Liver (tissue), 10 donors: ENCODE results near the gene MBNL2. TPM values are rescaled to one million over a fixed set of nuclear protein-coding genes. Genes with fewer than 3 reads are reported as not detected.

Experiments
- DNase-seq: peaks from one replicate; pipeline ENCODE4 v3.0.0-alpha.2; 2017; ENCODE audit warnings: low spot score
- H3K27ac ChIP-seq, 2 donors: one replicate each; pipeline ENCODE4 v1.7.0; 2013; ENCODE audit warnings: inconsistent platforms in 2 of 2, low read length in 2 of 2, control low read depth in 1 of 2, low read depth in 1 of 2, mild to moderate bottlenecking in 1 of 2
- H3K27me3 ChIP-seq, 4 donors: one replicate each; pipeline versions ENCODE4 v1.6.1 to v1.7.0; 2013; ENCODE audit warnings: low read length in 3 of 4, inconsistent platforms in 1 of 4, mild to moderate bottlenecking in 1 of 4, moderate library complexity in 1 of 4; ENCODE audit not compliant: control insufficient read depth in 4 of 4, insufficient read depth in 4 of 4
- H3K36me3 ChIP-seq, 4 donors: one replicate each; pipeline versions ENCODE4 v1.6.1 to v1.7.0; 2013; ENCODE audit warnings: low read length in 3 of 4, mild to moderate bottlenecking in 3 of 4, low read depth in 1 of 4, moderate library complexity in 1 of 4; ENCODE audit not compliant: control insufficient read depth in 4 of 4, insufficient read depth in 3 of 4
- H3K4me1 ChIP-seq, 4 donors: one replicate each; pipeline versions ENCODE4 v1.6.1 to v1.7.0; 2013; ENCODE audit warnings: low read length in 3 of 4, mild to moderate bottlenecking in 3 of 4, moderate library complexity in 1 of 4; ENCODE audit not compliant: control insufficient read depth in 4 of 4, insufficient read depth in 4 of 4
- H3K4me3 ChIP-seq, 3 donors: one replicate each; pipeline versions ENCODE4 v1.6.1 to v1.7.0; 2013; ENCODE audit warnings: low read length in 3 of 3, control low read depth in 1 of 3, low read depth in 1 of 3, mild to moderate bottlenecking in 1 of 3
- H3K9ac ChIP-seq, 2 donors: one replicate each; pipeline ENCODE4 v1.7.0; 2013; ENCODE audit warnings: low read length in 2 of 2, mild to moderate bottlenecking in 2 of 2, moderate library complexity in 2 of 2, control low read depth in 1 of 2, low read depth in 1 of 2
- H3K9me3 ChIP-seq, 4 donors: one replicate each; pipeline versions ENCODE4 v1.6.1 to v1.7.0; 2013; ENCODE audit warnings: low read length in 3 of 4; ENCODE audit not compliant: control insufficient read depth in 4 of 4
- ATF3 ChIP-seq: IDR thresholded peaks from 2 replicates; pipeline ENCODE4 v1.6.1; 2016; ENCODE audit warnings: antibody characterized with exemption
- CTCF ChIP-seq: fragments of 150-350 bp; IDR thresholded peaks from 2 replicates; pipeline ENCODE4 v1.5.1; 2017; ENCODE audit warnings: improper control_type of control experiment, low read depth, low read length; ENCODE audit not compliant: missing input control
- EGR1 ChIP-seq, 2 donors: IDR thresholded peaks; 2 replicates each; pipeline ENCODE4 v1.6.1; 2016 to 2018; ENCODE audit warnings: antibody characterized with exemption in 2 of 2, low read depth in 2 of 2
- FOXA1 ChIP-seq: IDR thresholded peaks from 2 replicates; pipeline ENCODE4 v1.6.1; 2016; ENCODE audit warnings: antibody characterized with exemption
- FOXA2 ChIP-seq: IDR thresholded peaks from 2 replicates; pipeline ENCODE4 v1.6.1; 2016; ENCODE audit warnings: antibody characterized with exemption
- GABPA ChIP-seq, 2 donors: IDR thresholded peaks in 1 of 2; conservative IDR thresholded peaks in 1 of 2; 2 replicates each; pipeline ENCODE4 v1.6.1; 2016; ENCODE audit warnings: antibody characterized with exemption in 2 of 2, mild to moderate bottlenecking in 1 of 2, moderate library complexity in 1 of 2
- HNF4G ChIP-seq: IDR thresholded peaks from 2 replicates; pipeline ENCODE4 v1.6.1; 2016; ENCODE audit warnings: antibody characterized with exemption
- JUND ChIP-seq, 2 donors: IDR thresholded peaks; 2 replicates each; pipeline ENCODE4 v1.6.1; 2016; ENCODE audit warnings: antibody characterized with exemption in 2 of 2
- NR2F2 ChIP-seq: IDR thresholded peaks from 2 replicates; pipeline ENCODE4 v1.6.1; 2016; ENCODE audit warnings: antibody characterized with exemption
- RAD21 ChIP-seq, 2 donors: IDR thresholded peaks; 2 replicates each; pipeline ENCODE4 v1.6.1; 2016; ENCODE audit warnings: antibody characterized with exemption in 2 of 2, mild to moderate bottlenecking in 2 of 2
- RXRA ChIP-seq, 2 donors: IDR thresholded peaks; 2 replicates each; pipeline ENCODE4 v1.6.1; 2017 to 2018; ENCODE audit warnings: antibody characterized with exemption in 2 of 2, mild to moderate bottlenecking in 1 of 2
- SP1 ChIP-seq: IDR thresholded peaks from 2 replicates; pipeline ENCODE4 v1.6.1; 2018; ENCODE audit warnings: antibody characterized with exemption, mild to moderate bottlenecking
- TAF1 ChIP-seq: conservative IDR thresholded peaks from 2 replicates; pipeline ENCODE4 v1.6.1; 2016; ENCODE audit warnings: antibody characterized with exemption, mild to moderate bottlenecking
- YY1 ChIP-seq: IDR thresholded peaks from 2 replicates; pipeline ENCODE4 v1.6.1; 2016; ENCODE audit warnings: antibody characterized with exemption, mild to moderate bottlenecking
- polyA plus RNA-seq, 2 donors: library from polyadenylated mRNA; stranded (reverse) in 1 of 2; unstranded in 1 of 2; fragments of 200-250 nt in 1 of 2; fragments of >200 nt in 1 of 2; fragmentation: Nextera tagmentation in 1 of 2; extraction: Ambion mirVana in 1 of 2; gene quantifications; one replicate each; pipeline versions ENCODE4 v1.2.1 to v1.2.3, GENCODE V29; 2013 to 2015
- small RNA-seq: library from RNA; depleted of rRNA; stranded (forward); fragments of <200 nt; gene quantifications from one replicate; pipeline ENCODE3, GENCODE V24; 2014
- total RNA-seq, 2 donors: library from RNA; depleted of rRNA; stranded (reverse); fragments of >200 nt; gene quantifications; one replicate each; pipeline ENCODE4 v1.2.3, GENCODE V29; 2014
- TF ChIP-seq, protein P1 (sequence below): IDR thresholded peaks from 2 replicates; pipeline ENCODE4 v1.6.1; 2016; ENCODE audit warnings: antibody characterized with exemption
- TF ChIP-seq, protein P2 (sequence below): IDR thresholded peaks from 2 replicates; pipeline ENCODE4 v1.6.1; 2016; ENCODE audit warnings: antibody characterized with exemption
- TF ChIP-seq, protein P3 (sequence below): IDR thresholded peaks from 2 replicates; pipeline ENCODE4 v1.6.1; 2016; ENCODE audit warnings: antibody characterized with exemption, mild to moderate bottlenecking
- donor health status: healthy.
- donor health status: healthy.
- donor health status: healthy.
- donor health status: healthy.
- donor health status: healthy.

MBNL2 gene
- total and polyA plus RNA-seq, 4 donors = 16.0 to 49.6 (median 36.8) TPM

DNA sequence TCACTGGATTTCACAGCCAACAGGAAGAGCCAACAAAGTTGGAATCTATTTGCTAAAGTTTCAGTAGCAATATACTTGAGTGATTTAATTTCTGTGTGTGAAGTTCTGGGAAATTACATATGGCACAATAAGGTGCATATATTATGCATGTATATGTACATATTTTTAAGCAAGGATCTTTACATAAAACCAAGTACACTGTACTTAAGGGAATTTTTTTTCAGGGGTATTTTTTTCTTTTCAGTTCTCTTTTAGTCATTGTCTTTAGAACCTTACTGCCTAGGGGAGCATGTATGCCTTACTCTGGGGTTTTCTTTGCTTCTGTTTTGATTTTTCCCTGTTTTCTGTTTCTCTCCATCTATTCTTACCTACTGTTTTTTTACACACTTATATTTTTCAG, 219.2 kb downstream of the MBNL2 start:
- Histone ChIP-seq H3K36me3 (no peaks in the 10 kb centered on the region), H3K9me3 (no peaks in the 10 kb centered on the region), H3K4me1 (peaks cover 0 to 2% (median 0%) of the 10 kb centered on the region in 4 donors), H3K9ac (no peak overlapping the region), H3K27me3 (no peaks in the 10 kb centered on the region), H3K27ac (no peak overlapping the region), H3K4me3 (no peak overlapping the region)
- TF ChIP-seq, protein P1, sequence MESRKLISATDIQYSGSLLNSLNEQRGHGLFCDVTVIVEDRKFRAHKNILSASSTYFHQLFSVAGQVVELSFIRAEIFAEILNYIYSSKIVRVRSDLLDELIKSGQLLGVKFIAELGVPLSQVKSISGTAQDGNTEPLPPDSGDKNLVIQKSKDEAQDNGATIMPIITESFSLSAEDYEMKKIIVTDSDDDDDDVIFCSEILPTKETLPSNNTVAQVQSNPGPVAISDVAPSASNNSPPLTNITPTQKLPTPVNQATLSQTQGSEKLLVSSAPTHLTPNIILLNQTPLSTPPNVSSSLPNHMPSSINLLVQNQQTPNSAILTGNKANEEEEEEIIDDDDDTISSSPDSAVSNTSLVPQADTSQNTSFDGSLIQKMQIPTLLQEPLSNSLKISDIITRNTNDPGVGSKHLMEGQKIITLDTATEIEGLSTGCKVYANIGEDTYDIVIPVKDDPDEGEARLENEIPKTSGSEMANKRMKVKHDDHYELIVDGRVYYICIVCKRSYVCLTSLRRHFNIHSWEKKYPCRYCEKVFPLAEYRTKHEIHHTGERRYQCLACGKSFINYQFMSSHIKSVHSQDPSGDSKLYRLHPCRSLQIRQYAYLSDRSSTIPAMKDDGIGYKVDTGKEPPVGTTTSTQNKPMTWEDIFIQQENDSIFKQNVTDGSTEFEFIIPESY = no peak
- TF ChIP-seq RAD21 (IDR thresholded peaks at IDR 0.05) = no peak
- no peak for TF ChIP-seq HNF4G
- TF ChIP-seq GABPA (IDR thresholded peaks at IDR 0.05 in 1 of 2, conservative IDR thresholded peaks at IDR 0.05 in 1 of 2) = no peak
- TF ChIP-seq YY1 = no peak
- no peak for TF ChIP-seq RXRA (IDR thresholded peaks at IDR 0.05)
- no peak for TF ChIP-seq ATF3
- no peak for TF ChIP-seq FOXA1
- TF ChIP-seq JUND (IDR thresholded peaks at IDR 0.05) = no peak
- TF ChIP-seq TAF1 = no peak
- TF ChIP-seq CTCF = no peak
- TF ChIP-seq, protein P2, sequence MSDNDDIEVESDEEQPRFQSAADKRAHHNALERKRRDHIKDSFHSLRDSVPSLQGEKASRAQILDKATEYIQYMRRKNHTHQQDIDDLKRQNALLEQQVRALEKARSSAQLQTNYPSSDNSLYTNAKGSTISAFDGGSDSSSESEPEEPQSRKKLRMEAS = no peak
- no peak for TF ChIP-seq FOXA2
- no peak for TF ChIP-seq SP1
- no peak for TF ChIP-seq NR2F2
- TF ChIP-seq EGR1 (IDR thresholded peaks at IDR 0.05; ENCODE audit: low read depth in 2 of 2) = no peak
- TF ChIP-seq, protein P3, sequence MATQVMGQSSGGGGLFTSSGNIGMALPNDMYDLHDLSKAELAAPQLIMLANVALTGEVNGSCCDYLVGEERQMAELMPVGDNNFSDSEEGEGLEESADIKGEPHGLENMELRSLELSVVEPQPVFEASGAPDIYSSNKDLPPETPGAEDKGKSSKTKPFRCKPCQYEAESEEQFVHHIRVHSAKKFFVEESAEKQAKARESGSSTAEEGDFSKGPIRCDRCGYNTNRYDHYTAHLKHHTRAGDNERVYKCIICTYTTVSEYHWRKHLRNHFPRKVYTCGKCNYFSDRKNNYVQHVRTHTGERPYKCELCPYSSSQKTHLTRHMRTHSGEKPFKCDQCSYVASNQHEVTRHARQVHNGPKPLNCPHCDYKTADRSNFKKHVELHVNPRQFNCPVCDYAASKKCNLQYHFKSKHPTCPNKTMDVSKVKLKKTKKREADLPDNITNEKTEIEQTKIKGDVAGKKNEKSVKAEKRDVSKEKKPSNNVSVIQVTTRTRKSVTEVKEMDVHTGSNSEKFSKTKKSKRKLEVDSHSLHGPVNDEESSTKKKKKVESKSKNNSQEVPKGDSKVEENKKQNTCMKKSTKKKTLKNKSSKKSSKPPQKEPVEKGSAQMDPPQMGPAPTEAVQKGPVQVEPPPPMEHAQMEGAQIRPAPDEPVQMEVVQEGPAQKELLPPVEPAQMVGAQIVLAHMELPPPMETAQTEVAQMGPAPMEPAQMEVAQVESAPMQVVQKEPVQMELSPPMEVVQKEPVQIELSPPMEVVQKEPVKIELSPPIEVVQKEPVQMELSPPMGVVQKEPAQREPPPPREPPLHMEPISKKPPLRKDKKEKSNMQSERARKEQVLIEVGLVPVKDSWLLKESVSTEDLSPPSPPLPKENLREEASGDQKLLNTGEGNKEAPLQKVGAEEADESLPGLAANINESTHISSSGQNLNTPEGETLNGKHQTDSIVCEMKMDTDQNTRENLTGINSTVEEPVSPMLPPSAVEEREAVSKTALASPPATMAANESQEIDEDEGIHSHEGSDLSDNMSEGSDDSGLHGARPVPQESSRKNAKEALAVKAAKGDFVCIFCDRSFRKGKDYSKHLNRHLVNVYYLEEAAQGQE = no peak
- no peak for DNase-seq

Small RNA genes lying within 50 kb of the gene (small RNA-seq; reads per million reads assigned to genes)
- gene AL442067.1 (not detected), gene RNA5SP37 (not detected)

Other genes starting within 250 kb of the MBNL2 start
- not detected for gene OXGR1, start 227.9 kb upstream of the MBNL2 start, total RNA-seq
- not detected for gene OXGR1, start 227.9 kb upstream of the MBNL2 start, polyA plus RNA-seq
- gene RAP2A, start 211.8 kb downstream of the MBNL2 start, total RNA-seq = 10 to 100 TPM in 1 of 2 donors, 1 to 10 TPM in 1; 9.5 to 37.2 TPM
- 1 to 10 TPM; 3.1 to 3.9 TPM for gene RAP2A, start 211.8 kb downstream of the MBNL2 start, polyA plus RNA-seq